Small intestine (tissue), 7 donors: ENCODE results near the gene NPIPA7. TPM values are rescaled to one million over a fixed set of nuclear protein-coding genes. Genes with fewer than 3 reads are reported as not detected.
"Not testable (repeated sequence)": the region's sequence is repeated elsewhere in the genome, so short reads cannot be mapped to it uniquely, and the experiment has no call there.

Experiments used
- DNase-seq, 2 donors: peaks; one replicate each; pipeline versions ENCODE4 v3.0.0 to v3.0.0-alpha.2; 2013
- FAIRE-seq: peaks from 2 replicates; lab custom pipeline; 2012; peaks lifted over from hg19 to GRCh38; lab: Jason Lieb, UNC
- H3K27ac ChIP-seq, 3 donors: one replicate each; pipeline ENCODE4 v1.5.1; 2013; ENCODE audit warnings: low read length in 2 of 3, mild to moderate bottlenecking in 2 of 3, control low read depth in 1 of 3, inconsistent platforms in 1 of 3, low read depth in 1 of 3, moderate library complexity in 1 of 3
- H3K27me3 ChIP-seq, 3 donors: one replicate each; pipeline ENCODE4 v1.6.1; 2013; ENCODE audit warnings: low read length in 3 of 3, inconsistent platforms in 1 of 3; ENCODE audit not compliant: control insufficient read depth in 3 of 3, insufficient read depth in 3 of 3
- H3K36me3 ChIP-seq, 3 donors: one replicate each; pipeline ENCODE4 v1.6.1; 2013; ENCODE audit warnings: low read length in 3 of 3, inconsistent platforms in 1 of 3, low read depth in 1 of 3, mild to moderate bottlenecking in 1 of 3, moderate library complexity in 1 of 3; ENCODE audit not compliant: control insufficient read depth in 3 of 3, insufficient read depth in 2 of 3
- H3K4me1 ChIP-seq, 3 donors: one replicate each; pipeline ENCODE4 v1.6.1; 2013; ENCODE audit warnings: low read length in 2 of 3, inconsistent platforms in 1 of 3, low read depth in 1 of 3, mild to moderate bottlenecking in 1 of 3, moderate library complexity in 1 of 3; ENCODE audit not compliant: control insufficient read depth in 3 of 3, insufficient read depth in 2 of 3
- H3K4me3 ChIP-seq, 3 donors: one replicate each; pipeline ENCODE4 v1.5.1; 2013; ENCODE audit warnings: low read length in 3 of 3, control low read depth in 1 of 3, inconsistent platforms in 1 of 3, low read depth in 1 of 3, mild to moderate bottlenecking in 1 of 3, moderate library complexity in 1 of 3
- H3K9me3 ChIP-seq, 2 donors: one replicate each; pipeline ENCODE4 v1.6.1; 2013; ENCODE audit warnings: low read depth in 1 of 2, low read length in 1 of 2; ENCODE audit not compliant: control insufficient read depth in 2 of 2, insufficient read depth in 1 of 2
- WGBS, 3 donors: extraction: QIAGEN DNeasy Blood & Tissue Kit; methylation state at CpG; one replicate each; pipeline ENCODE4 v1.1.7; 2013; 5-methylcytosine and 5-hydroxymethylcytosine counted together
- polyA plus RNA-seq, 4 donors: library from polyadenylated mRNA; stranded (reverse) in 3 of 4; unstranded in 1 of 4; fragments of 200-250 nt in 3 of 4; fragments of 120-200 nt in 1 of 4; gene quantifications; one replicate each; pipeline versions ENCODE4 v1.2.1 to v1.2.3, GENCODE V29; 2013
- donor health status: healthy with polysubstance abuse.
- donor health status: control.
- donor health status: control.
- donor health status: Bipolar disorder and iron deficiency.
- donor health status: healthy.

The NPIPA7 gene
- polyA plus RNA-seq, 4 donors = 13.2 to 24.8 (median 17.6) TPM

- H3K27ac ChIP-seq, DNase-seq: not testable (repeated sequence)
- WGBS, 3 donors = 89 to 90% methylated on average over 6 to 9 of the region's 22 CpGs; no CpG with 5 or more reads in 1 of the 3 donors
Measured at GRCh38 chr16:16365851-16366250, 13.1 kb upstream of the NPIPA7 start.

DNA sequence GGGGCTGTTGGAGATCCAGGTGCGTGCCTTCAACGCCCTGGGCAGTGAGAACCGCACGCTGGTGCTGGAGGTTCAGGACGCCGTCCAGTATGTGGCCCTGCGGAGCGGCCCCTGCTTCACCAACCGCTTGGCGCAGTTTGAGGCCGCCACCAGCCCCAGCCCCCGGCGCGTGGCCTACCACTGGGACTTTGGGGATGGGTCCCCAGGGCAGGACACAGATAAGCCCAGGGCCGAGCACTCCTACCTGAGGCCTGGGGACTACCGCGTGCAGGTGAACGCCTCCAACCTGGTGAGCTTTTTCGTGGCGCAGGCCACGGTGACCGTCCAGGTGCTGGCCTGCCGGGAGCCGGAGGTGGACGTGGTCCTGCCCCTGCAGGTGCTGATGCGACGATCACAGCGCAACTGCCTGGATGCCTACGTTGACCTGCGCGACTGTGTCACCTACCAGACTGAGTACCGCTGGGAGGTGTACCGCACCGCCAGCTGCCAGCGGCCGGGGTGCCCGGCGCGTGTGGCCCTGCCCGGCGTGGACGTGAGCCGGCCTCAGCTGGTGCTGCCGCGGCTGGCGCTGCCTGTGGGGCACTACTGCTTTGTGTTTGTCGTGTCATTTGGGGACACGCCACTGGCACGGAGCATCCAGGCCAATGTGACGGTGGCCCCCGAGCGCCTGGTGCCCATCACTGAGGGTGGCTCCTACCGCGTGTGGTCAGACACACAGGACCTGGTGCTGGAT is 12.2 kb upstream of the NPIPA7 start:
- FAIRE-seq, H3K4me3 ChIP-seq, H3K36me3 ChIP-seq, H3K27ac ChIP-seq, DNase-seq, H3K9me3 ChIP-seq, H3K27me3 ChIP-seq, H3K4me1 ChIP-seq: not testable (repeated sequence)
- WGBS, 3 donors = 95 to 98% (median 97%) methylated on average over 15 to 36 of the region's 54 CpGs

More at GRCh38 chr16:16365851-16366250, 13.1 kb upstream of the NPIPA7 start:
- not testable (repeated sequence) for H3K27me3 ChIP-seq, H3K36me3 ChIP-seq, H3K9me3 ChIP-seq, H3K4me3 ChIP-seq, H3K4me1 ChIP-seq, FAIRE-seq

DNA sequence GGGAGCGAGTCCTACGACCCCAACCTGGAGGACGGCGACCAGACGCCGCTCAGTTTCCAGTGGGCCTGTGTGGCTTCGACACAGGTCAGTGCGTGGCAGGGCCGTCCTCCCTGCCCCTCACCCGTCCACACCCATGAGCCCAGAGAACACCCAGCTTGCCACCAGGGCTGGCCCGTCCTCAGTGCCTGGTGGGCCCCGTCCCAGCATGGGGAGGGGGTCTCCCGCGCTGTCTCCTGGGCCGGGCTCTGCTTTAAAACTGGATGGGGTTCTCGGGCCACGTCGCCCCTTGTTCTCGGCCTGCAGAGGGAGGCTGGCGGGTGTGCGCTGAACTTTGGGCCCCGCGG is 11.7 kb upstream of the NPIPA7 start:
- H3K27me3 ChIP-seq, H3K4me1 ChIP-seq, DNase-seq, H3K4me3 ChIP-seq, H3K36me3 ChIP-seq, H3K27ac ChIP-seq, H3K9me3 ChIP-seq, FAIRE-seq: not testable (repeated sequence)
- WGBS, 3 donors = no CpG with 5 or more reads among the region's 23 CpGs

- not testable (repeated sequence) for H3K36me3 ChIP-seq, H3K27ac ChIP-seq, H3K9me3 ChIP-seq, H3K4me1 ChIP-seq, FAIRE-seq, H3K4me3 ChIP-seq, DNase-seq, H3K27me3 ChIP-seq
- 48 to 60% (median 58%) methylated on average over 22 to 30 of the region's 45 CpGs for WGBS, 3 donors
Measured at GRCh38 chr16:16369081-16369856, 9.7 kb upstream of the NPIPA7 start.

DNA sequence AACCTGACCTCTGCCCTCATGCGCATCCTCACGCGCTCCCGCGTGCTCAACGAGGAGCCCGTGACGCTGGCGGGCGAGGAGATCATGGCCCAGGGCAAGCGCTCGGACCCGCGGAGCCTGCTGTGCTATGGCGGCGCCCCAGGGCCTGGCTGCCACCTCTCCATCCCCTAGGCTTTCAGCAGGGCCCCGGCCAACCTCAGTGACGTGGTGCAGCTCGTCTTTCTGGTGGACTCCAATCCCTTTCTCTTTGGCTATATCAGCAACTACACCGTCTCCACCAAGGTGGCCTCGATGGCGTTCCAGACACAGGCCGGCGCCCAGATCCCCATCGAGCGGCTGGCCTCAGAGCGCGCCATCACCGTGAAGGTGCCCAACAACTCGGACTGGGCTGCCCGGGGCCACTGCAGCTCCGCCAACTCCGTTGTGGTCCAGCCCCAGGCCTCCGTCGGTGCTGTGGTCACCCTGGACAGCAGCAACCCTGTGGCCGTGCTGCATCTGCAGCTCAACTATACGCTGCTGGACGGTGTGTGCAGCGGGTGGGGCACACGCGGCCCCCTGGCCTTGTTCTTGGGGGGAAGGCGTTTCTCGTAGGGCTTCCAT is 7.7 kb upstream of the NPIPA7 start:
- not testable (repeated sequence) for H3K9me3 ChIP-seq, DNase-seq, H3K27ac ChIP-seq, H3K27me3 ChIP-seq, H3K36me3 ChIP-seq, FAIRE-seq, H3K4me3 ChIP-seq, H3K4me1 ChIP-seq
- WGBS, 3 donors = 79 to 91% (median 87%) methylated on average over 9 to 28 of the region's 43 CpGs

DNA sequence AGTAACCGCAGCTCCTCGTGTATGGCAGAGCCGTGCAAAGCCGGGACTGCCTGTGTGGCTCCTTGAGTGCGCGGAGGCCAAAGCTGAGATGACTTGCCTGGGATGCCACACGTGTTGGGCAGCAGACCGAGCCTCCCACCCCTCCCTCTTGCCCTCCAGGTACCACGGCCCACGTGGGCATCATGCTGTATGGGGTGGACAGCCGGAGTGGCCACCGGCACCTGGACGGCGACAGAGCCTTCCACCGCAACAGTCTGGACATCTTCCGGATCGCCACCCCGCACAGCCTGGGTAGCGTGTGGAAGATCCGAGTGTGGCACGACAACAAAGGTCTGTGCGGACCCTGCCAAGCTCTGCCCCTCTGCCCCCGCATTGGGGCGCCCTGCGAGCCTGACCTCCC is 4.7 kb upstream of the NPIPA7 start:
- not testable (repeated sequence) for H3K27ac ChIP-seq, H3K9me3 ChIP-seq, H3K4me1 ChIP-seq, DNase-seq, FAIRE-seq, H3K36me3 ChIP-seq, H3K27me3 ChIP-seq, H3K4me3 ChIP-seq
- 89 to 92% methylated on average over 8 to 11 of the region's 25 CpGs; no CpG with 5 or more reads in 1 of the 3 donors for WGBS, 3 donors

DNA sequence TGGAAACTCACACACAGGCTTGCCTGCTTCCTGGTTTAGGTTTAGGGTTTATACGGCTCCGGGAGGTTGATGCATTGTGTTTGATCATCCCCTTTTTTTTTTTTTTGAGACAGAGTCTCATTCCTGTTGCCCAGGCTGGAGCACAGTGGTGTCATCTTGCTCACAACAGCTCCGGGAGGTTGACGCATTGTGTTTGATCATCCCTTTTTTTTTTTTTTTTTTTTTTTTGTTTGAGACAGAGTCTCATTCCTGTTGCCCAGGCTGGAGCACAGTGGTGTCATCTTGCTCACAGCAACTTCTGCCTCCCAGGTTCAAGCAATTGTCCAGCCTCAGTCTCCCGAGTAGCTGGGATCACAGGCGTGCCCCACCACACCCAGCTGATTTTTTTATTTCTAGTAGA is 20.7 kb downstream of the NPIPA7 start:
- FAIRE-seq, DNase-seq, H3K4me1 ChIP-seq, H3K27ac ChIP-seq, H3K36me3 ChIP-seq, H3K9me3 ChIP-seq, H3K27me3 ChIP-seq, H3K4me3 ChIP-seq: not testable (repeated sequence)
- no CpG with 5 or more reads among the region's 6 CpGs for WGBS, 3 donors

DNA sequence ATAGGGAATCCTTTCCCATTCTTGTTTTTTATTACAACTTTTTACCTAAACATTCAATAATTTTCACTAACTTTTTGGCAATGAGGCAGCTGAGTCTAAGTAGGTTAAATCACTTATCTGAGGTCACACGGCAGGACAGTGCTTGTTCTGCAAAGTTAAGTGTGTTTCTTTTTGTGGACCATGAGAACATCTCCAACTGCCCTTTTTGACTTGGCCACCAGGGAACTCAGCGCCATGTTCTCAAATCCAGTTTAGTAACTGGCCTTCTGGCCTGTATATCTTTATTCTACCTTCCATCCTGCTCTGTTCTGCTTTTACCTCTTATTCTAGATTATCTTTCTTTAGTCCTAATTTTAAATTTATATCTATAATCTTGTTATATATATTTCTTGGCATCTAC is 23.4 kb downstream of the NPIPA7 start:
- not testable (repeated sequence) for FAIRE-seq, DNase-seq

More for the DNA sequence above, 23.4 kb downstream of the NPIPA7 start:
- not testable (repeated sequence) for H3K4me1 ChIP-seq, H3K9me3 ChIP-seq, H3K36me3 ChIP-seq, H3K4me3 ChIP-seq, H3K27ac ChIP-seq, H3K27me3 ChIP-seq
- no CpG with 5 or more reads among the region's 2 CpGs for WGBS, 3 donors
